SH-SY5Y (cell line): ENCODE measurements around the gene EN1.

Experiments used
- GATA2 ChIP-seq: IDR thresholded peaks from 2 replicates; pipeline ENCODE4 v1.6.1; 2011; ENCODE audit warnings: mild to moderate bottlenecking, low read depth, low read length
- GATA3 ChIP-seq: IDR thresholded peaks from 2 replicates; pipeline ENCODE4 v1.6.1; 2011; ENCODE audit warnings: low read depth, mild to moderate bottlenecking, low read length, moderate library complexity

GRCh38 chr2:118858485-118859156 lies 11.2 kb upstream of the EN1 start:
- TF ChIP-seq GATA2 (no peak), GATA3 (no peak)
